ENCODE results near the gene ACTRT2.

Gene ACTRT2

DNA sequence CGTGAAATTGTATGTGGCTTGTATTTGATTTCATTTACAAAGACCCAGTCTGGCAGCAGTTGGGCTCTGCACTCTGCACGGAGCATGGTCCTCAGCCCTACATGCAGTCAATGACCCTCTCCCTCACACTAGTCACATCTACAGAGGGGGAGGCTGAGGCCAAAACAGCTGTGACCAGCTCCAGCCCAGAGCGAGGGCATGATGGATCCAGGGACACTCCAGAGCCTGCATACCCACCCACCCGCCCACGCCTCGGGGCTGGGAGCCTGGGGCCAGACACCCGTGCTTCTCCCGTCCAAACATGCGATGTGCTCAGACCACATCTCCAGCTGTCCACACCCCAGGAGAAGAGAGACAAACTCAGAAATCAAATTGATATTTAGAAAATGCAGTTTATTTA lies 33.8 kb downstream of the ACTRT2 start:
- no peak for DNase-seq (ENCODE audit: low spot score)

- DNase-seq (ENCODE audit: low spot score) = no peak
These were observed 35.4 kb downstream of the ACTRT2 start for GRCh38 chr1:3056641-3057040.

GRCh38 chr1:3058263-3059030 lies 37.2 kb downstream of the ACTRT2 start:
- DNase-seq (ENCODE audit: low spot score) = no peak

- DNase-seq (ENCODE audit: low spot score) = no peak
These were observed 38.9 kb downstream of the ACTRT2 start for GRCh38 chr1:3060127-3060526.

DNA sequence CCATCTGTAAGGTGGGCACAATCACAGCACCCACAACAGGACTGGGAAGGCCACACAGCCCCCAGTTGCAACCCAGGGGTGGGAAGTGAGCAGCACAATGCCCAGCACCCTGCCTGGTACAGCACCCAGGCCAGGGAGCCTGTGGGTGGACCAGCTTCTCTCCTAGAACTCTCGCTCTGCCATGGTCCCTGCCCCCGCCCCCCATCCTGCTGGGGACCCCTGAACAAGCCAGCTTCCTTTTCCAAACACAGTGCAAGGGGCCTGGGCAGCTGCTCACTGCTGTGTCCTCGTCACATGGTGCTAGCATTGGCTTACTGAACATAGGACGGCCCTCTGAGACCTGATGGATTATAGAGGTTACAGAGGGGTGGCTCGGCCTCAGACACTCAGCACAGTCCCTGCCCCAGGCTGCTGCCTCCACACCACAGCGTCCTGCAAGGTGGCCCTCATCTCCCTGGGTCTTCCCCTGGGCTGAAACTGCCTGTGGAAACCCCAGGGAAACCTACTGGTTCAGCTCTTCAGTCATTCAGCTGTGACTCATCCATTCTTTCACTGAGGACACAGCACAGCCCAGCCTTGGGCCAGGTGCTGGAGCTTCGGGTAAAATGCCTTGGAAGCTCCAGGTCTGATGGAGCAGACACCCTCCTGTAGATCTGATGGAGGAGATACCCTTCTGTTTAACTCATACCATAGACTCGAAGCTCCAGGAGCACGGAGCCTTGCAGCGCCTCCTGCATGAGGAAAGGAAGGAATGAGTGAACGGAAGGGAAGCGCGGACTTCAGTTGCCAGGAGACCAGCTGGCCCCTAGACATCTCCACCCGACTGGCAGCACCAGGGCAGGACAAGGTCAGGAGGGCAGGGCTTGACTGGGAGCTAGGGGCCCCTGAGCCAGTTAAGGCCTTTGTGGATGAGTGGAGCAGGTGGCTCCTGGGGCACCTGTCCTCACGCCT lies 39.6 kb downstream of the ACTRT2 start:
- no peak for DNase-seq (ENCODE audit: low spot score)

DNA sequence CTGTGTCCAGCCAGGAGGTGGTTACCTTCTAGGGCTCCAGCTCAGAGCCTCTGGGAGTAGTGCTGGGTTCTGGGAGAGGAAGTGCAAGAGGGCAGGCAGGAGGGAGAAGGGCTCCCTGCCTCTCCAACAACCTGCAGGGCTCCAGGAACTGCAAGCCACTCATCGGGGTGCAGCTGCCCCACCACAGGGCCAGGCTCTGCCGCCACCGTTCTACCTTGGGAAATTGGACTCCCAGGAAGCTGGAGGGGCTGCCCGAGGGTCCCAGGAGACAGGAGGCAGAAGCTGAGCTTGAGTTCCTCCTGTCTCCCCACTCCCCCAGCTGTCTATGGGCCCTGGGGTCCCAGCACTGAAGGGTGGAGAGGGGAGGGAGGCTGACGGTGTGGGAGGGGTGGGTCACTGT lies 40.3 kb downstream of the ACTRT2 start:
- DNase-seq (ENCODE audit: low spot score) = no peak

GRCh38 chr1:3061981-3062615 lies 40.8 kb downstream of the ACTRT2 start:
- DNase-seq (ENCODE audit: low spot score) = no peak

DNA sequence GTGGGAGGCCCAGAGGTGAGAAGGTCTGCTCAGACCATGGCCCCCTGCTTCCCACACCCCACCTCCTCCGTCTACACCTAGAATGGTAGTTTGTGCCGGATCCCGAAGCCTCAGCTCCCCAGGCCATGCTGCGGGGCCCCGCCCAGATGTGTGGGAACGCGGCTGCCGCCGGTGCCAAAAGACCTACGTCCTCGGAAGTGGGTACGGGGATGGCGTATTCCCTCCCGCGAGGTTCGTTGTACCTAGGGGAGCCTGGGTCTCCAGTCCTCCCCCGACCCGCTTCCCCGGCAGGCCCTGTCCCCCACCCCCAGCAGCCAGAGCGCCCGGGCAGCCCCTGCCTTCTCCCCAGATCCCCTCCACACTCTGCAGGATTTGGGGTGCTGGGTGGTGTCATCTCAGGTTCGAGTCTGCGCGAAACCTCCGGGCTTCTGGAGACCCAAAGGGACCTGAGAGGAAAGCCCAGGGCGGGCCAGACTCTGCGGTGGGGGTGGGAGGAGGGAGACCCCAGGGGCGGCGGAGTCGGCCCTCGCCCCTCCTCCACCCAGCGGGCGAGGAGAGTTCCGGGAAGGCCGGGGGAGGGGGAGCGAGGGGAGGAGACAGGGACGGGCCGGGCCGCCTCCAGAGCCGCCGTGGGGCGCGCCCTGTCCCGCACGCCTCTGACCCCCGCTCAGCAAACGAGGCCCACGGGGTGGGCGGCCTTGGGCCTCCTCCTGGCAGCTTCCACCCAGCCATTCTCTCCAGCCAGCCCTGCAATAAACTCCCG lies 41.5 kb downstream of the ACTRT2 start:
- no peak for DNase-seq (ENCODE audit: low spot score)

DNA sequence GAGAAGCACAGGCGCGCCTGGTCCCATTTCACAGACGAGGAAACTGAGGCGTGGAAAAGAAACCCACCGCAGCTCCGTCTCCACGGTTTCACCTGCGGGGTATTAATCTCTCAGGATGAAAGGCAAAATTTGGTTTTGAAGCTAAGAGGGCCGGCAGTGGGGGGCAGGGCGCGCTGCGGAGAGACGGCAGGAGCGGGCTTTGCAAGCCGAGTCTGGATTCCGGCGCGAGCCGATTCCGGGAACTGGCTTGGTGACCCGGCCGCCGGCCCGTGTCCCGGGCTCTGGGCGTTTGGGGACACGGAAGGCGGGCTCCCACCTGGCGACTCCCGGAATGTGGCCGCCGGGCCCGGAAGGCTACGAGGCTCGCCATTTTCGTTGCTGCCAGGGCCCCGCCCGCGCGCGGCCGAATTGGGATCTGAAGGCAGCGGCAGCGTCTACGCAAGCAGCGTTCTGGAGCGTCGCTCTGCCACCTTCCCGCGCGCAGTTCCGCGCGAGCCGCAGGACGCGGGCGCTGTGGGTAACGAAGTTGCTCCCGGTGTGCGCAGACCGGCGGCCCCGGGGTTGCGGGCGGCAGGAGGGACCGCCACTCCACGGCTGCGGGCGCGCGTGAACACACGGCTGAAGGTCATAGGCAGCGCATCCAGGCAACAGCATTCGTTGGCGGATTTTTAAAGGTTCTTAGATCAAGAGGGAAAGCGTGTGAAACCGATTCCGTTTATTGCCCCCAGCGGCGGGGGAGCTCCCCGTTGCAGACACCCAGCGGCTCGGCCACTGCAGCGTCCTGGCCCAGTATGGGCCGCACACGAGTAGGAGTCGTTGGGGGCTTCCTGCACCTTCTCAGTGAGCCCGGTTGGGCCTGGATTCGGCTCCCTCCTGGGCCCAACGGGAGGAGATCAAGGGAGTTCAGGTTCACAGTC lies 42.4 kb downstream of the ACTRT2 start:
- no peak for DNase-seq (ENCODE audit: low spot score)

DNA sequence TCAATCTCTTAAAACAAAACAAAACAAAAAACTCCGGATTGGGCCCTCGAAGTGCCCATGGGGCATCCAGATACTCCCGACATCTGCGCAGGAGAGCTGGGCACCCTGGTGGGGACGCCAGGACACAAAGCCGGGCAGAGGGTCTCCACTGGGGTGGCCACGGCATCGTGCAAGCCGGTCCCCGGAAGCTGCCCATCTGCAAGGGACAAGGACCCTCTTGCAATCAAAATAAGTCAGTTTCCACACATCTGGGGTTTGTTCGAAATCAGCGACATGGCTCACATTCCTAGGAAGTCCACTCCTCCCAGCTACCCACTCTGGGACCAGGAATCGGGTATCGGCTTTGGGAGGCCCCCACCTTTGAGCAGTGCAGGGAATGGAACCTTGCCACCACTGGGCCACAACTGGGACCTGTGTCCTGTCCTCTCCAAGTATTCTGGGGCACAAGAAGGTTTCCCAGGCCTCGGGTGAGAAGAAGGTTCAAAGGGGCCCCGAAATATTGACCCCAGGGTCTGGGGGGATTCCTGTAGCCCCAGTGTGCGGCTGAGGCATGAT lies 43.1 kb downstream of the ACTRT2 start:
- DNase-seq (ENCODE audit: low spot score) = no peak

GRCh38 chr1:3064901-3065300 lies 43.6 kb downstream of the ACTRT2 start:
- no peak for DNase-seq (ENCODE audit: low spot score)

- DNase-seq (ENCODE audit: low spot score) = no peak
These were observed 44.1 kb downstream of the ACTRT2 start for GRCh38 chr1:3065396-3065795.

GRCh38 chr1:3065797-3066196 lies 44.5 kb downstream of the ACTRT2 start:
- DNase-seq (ENCODE audit: low spot score) = no peak

GRCh38 chr1:3066250-3066711 lies 45.0 kb downstream of the ACTRT2 start:
- no peak for DNase-seq (ENCODE audit: low spot score)

DNA sequence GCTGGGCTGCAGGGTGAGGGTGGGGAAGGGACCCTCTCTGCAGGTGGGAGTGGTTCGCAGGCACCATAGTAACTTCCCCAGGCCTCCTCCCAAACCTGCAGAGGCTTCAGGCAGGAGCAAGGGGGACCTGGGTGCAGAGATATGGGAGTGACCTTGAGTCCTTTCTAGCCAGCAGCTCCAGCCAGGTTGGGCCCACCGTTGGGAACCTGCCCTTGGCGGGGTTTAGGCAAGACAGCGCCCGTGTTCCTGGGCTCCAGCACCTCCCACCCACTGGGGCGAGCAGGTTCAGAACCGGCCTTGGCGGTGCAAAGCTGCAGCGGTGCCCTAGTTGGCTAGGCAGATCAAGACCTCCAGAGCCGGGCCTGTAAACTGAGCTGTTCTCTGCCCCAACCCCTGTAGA lies 45.6 kb downstream of the ACTRT2 start:
- no peak for DNase-seq (ENCODE audit: low spot score)

DNA sequence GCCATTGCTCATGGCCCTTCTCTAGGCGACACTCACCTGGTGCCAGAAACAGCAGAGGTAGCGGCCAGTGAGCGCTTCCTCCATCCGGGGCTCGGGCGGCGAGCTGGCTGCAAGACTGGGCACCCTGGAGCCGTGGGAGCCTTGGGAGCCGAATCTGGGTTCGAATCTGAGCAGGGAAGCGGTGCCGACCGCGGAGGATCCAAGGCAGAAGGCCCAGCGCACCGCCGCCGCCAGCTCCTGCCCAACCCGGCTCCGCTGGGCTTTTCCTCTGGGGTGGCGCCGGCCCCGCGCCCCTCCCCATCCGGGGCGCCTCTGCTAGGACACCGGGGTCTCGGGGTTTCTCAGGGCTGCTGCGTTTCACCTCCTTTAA lies 46.0 kb downstream of the ACTRT2 start:
- DNase-seq (ENCODE audit: low spot score) = no peak

GRCh38 chr1:3067671-3068563 lies 46.6 kb downstream of the ACTRT2 start:
- DNase-seq (ENCODE audit: low spot score) = no peak

- peak; percentile 55 for DNase-seq (ENCODE audit: low spot score)
These were observed 47.5 kb downstream of the ACTRT2 start, which contains the start of gene PRDM16 for GRCh38 chr1:3068564-3069431. Gene PRDM16, plus strand, starts transcription at chr1:3069203. Its CDS starts 57 bp downstream, at chr1:3069260.
